ENCODE data around the gene ECT2. TPM values are rescaled to one million over a fixed set of nuclear protein-coding genes. Genes with fewer than 3 reads are reported as not detected.

ECT2 gene
- total and polyA plus RNA-seq, 2 of the 8 experiments (the other 6 are each of a cell fraction or from before 2014, with no cell fraction given) = 19.5 to 88.7 TPM

- Histone ChIP-seq H3K4ac (replicated peaks; ENCODE audit: insufficient read length, low read depth, low read length) (no peak overlapping the region), H4K8ac (ENCODE audit: extremely low read depth, insufficient read depth, low read length) (no peak overlapping the region), H3K56ac (replicated peaks; ENCODE audit: insufficient read length, low read depth, low read length) (no peak overlapping the region), H4K20me1 (replicated peaks in 1 of 2; ENCODE audit: control insufficient read depth in 1 of 2, insufficient read depth in 2 of 2, low read length in 2 of 2) (no peaks in the 10 kb centered on the region), H3K79me2 (ENCODE audit: control insufficient read depth in 1 of 2, insufficient read depth in 2 of 2, low read length in 2 of 2) (no peaks in the 10 kb centered on the region), H3K9me3 (ENCODE audit: insufficient read depth in 2 of 2, low read depth in 1 of 2, low read length in 1 of 2) (peaks cover 0 to 3% of the 10 kb centered on the region in 2 experiments; a peak in 1 of 4 replicates), H2BK5ac (ENCODE audit: low read depth, low read length) (no peak overlapping the region), H3K9ac (replicated peaks in 1 of 4; ENCODE audit: extremely low read depth in 1 of 4, low read depth in 3 of 4, low read length in 3 of 4) (no peak overlapping the region), H2BK15ac (ENCODE audit: low read length) (no peak overlapping the region), H3K4me1 (replicated peaks in 1 of 4; ENCODE audit: control insufficient read depth in 3 of 4, insufficient read depth in 4 of 4, low read length in 3 of 4) (no peaks in the 10 kb centered on the region), H3K4me2 (ENCODE audit: insufficient read depth in 1 of 2, low read depth in 2 of 2, low read length in 2 of 2) (no peak overlapping the region), H3K79me1 (ENCODE audit: low read depth, low read length) (no peaks in the 10 kb centered on the region), H3K27me3 (replicated peaks in 1 of 4; ENCODE audit: control insufficient read depth in 3 of 4, extremely low read depth in 1 of 4, insufficient read depth in 3 of 4, low read length in 3 of 4) (no peaks in the 10 kb centered on the region), H3K27ac (ENCODE audit: low read depth, low read length) (no peak overlapping the region), H3K18ac (ENCODE audit: extremely low read depth, low read length) (no peak overlapping the region), H3K4me3 (ENCODE audit: extremely low read depth in 1 of 4, insufficient read depth in 2 of 4, low read depth in 3 of 4, low read length in 4 of 4) (no peak overlapping the region), H2BK120ac (replicated peaks; ENCODE audit: low read depth, low read length) (no peak overlapping the region), H2BK12ac (ENCODE audit: low read depth, low read length) (no peak overlapping the region), H3K23me2 (ENCODE audit: low read depth, low read length) (no peaks in the 10 kb centered on the region), H4K91ac (replicated peaks; ENCODE audit: insufficient read length, low read length) (no peak overlapping the region), H3K14ac (ENCODE audit: insufficient read length) (no peak overlapping the region), H2BK20ac (ENCODE audit: low read length) (no peak overlapping the region), H2AFZ (ENCODE audit: low read length) (no peak overlapping the region), H3K36me3 (ENCODE audit: control insufficient read depth in 2 of 4, insufficient read depth in 4 of 4, low read length in 3 of 4) (peaks cover 0 to 16% (median 0%) of the 10 kb centered on the region in 4 experiments; a peak in 2 of 8 replicates), H3K23ac (ENCODE audit: insufficient read length) (no peak overlapping the region), H4K5ac (ENCODE audit: insufficient read length, low read depth, low read length) (no peak overlapping the region), H2AK5ac (ENCODE audit: low read depth, low read length) (no peak overlapping the region)
- TF ChIP-seq BCL11A (IDR thresholded peaks at IDR 0.05; ENCODE audit: low read depth in 2 of 2, low read length in 2 of 2) (no peak), TAF7 (optimal IDR thresholded peaks at IDR 0.05; ENCODE audit: borderline replicate concordance, low read depth, low read length) (no peak), PHF8 (conservative IDR thresholded peaks at IDR 0.05; ENCODE audit: low read depth, low read length) (no peak), EZH2 (IDR thresholded peaks at IDR 0.05; ENCODE audit: low read depth, low read length, severe bottlenecking) (no peak), RNF2 (IDR thresholded peaks at IDR 0.05; ENCODE audit: borderline replicate concordance, low read depth, low read length, missing control alignments, poor library complexity, severe bottlenecking) (no peak), SIN3A (conservative IDR thresholded peaks at IDR 0.05 in 1 of 2, IDR thresholded peaks at IDR 0.05 in 1 of 2; ENCODE audit: low read depth in 1 of 2, low read length in 2 of 2) (no peak)
- TF ChIP-seq, protein P1, sequence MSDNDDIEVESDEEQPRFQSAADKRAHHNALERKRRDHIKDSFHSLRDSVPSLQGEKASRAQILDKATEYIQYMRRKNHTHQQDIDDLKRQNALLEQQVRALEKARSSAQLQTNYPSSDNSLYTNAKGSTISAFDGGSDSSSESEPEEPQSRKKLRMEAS (IDR thresholded peaks at IDR 0.05) = no peak
- FAIRE-seq (no peak), DNase-seq (ENCODE audit: low read depth in 1 of 2, low spot score in 2 of 2) (no peak)
- WGBS, 2 experiments (ENCODE audit: extremely low coverage in 1 of 2, insufficient coverage in 1 of 2, insufficient read length in 1 of 2, insufficient replicate concordance in 2 of 2, low coverage in 1 of 2, low lambda C conversion rate in 2 of 2, missing lambda C conversion rate in 1 of 2) = 86% methylated on average over 2 of the region's 2 CpGs; no CpG with 5 or more reads in 1 of the 2 experiments
- ChIA-PET CTCF (ENCODE audit: partially characterized antibody) (no interaction called here), POLR2A (ENCODE audit: partially characterized antibody) (no interaction called here)
These were observed 73.7 kb downstream of the ECT2 start for GRCh38 chr3:172824229-172824628.
